ENCODE measurements around the gene CYFIP2.

DNA sequence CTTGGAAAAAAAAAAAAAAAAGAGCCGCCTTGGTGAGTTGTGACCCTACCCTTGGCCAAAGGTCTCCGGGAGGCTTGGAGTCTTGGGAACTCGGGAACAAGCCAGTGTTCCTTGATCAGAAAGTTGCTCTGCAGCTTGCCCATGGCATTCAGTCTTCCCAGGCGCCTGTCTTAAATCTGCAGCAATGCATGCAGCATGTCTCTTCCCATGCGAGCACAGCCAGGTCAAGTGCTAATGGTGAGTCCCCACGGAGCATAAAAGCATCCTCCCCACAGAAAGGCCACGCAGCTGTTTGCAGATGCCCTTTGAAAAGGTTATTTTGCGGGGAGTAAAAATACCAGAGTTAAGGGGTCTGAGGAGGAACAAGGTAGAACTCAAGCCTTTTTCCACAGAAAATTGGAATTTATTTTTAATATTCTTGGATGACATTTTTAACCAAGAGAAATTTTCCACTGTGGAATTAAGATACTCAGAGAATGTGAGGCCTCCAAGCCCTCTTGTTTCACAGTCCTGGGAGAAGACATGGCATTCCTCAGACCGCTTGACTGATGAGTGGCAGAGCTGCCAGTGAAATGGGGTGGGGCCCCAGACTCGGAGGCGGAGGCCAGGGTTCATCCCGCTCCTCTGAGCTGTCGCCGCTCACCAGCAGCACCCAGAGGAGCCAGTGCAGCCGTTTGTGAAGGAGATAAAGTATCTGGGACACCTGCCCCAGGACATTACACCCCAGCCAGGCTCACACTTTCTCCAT is 81.6 kb downstream of the CYFIP2 start:
- TF ChIP-seq CTCF (conservative IDR thresholded peaks at IDR 0.05 in 1 of 2, IDR thresholded peaks at IDR 0.05 in 1 of 2; ENCODE audit: low read depth in 1 of 2, low read length in 2 of 2) (no peak), EZH2 (IDR thresholded peaks at IDR 0.05; ENCODE audit: low read length, missing control alignments) (no peak)

Data from fibroblast of lung (primary cell).